ENCODE measurements around the gene ALG13. TPM values are rescaled to one million over a fixed set of nuclear protein-coding genes. Genes with fewer than 3 reads are reported as not detected.

The ALG13 gene
- total RNA-seq, 2 donors from 2014 or later = 21.6 to 25.4 TPM

DNA sequence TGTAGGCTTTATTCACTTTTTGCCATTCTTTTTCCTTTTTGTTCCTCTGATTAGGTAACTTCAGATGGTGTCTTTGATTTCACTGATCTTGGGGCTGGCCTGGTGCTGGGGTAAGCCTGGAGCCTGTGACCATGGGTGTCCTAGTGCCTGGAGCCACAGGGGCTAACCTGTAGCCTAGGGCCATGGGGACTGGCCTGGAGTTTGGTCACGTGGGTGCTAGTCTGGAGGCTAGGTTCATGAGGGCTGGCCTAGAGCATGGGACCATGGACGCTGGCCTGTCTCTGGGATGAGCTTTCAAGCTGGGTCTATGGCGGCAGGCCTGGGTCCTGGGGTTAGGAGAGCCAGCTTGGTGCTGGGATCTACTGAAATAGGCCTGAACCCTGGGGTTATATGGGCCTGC is 32.2 kb upstream of the ALG13 start:
- DNase-seq (ENCODE audit: low spot score) = no peak
- Histone ChIP-seq H3K4me3 (no peak overlapping the region), H3K4me1 (no peaks in the 10 kb centered on the region), H3K9me3 (peaks cover 0 to 8% of the 10 kb centered on the region in 2 donors), H3K27me3 (no peaks in the 10 kb centered on the region), H3K27ac (no peak overlapping the region), H3K36me3 (no peaks in the 10 kb centered on the region)
- TF ChIP-seq, protein P1, sequence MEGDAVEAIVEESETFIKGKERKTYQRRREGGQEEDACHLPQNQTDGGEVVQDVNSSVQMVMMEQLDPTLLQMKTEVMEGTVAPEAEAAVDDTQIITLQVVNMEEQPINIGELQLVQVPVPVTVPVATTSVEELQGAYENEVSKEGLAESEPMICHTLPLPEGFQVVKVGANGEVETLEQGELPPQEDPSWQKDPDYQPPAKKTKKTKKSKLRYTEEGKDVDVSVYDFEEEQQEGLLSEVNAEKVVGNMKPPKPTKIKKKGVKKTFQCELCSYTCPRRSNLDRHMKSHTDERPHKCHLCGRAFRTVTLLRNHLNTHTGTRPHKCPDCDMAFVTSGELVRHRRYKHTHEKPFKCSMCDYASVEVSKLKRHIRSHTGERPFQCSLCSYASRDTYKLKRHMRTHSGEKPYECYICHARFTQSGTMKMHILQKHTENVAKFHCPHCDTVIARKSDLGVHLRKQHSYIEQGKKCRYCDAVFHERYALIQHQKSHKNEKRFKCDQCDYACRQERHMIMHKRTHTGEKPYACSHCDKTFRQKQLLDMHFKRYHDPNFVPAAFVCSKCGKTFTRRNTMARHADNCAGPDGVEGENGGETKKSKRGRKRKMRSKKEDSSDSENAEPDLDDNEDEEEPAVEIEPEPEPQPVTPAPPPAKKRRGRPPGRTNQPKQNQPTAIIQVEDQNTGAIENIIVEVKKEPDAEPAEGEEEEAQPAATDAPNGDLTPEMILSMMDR (IDR thresholded peaks at IDR 0.05) = no peak

DNA sequence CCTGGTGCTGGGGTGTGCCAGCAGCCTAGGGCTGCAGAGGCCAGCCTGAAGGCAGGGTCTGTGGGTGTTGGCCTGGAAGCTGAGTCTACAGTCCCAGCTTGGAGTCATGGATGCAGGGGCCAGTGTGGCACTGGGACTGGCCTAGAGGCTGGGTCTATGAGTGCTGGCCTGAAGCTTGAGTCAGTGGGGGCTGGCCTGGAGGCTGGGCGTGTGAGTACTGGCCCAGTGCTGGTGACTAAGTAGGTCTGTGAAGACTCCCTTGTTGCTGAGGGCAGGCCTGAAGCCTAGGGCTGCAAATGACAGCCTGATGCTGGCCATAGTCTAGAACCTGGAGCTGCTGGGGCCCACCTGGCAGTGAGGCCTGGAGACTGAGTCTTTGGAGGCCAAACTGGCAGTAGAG is 31.3 kb upstream of the ALG13 start:
- Histone ChIP-seq H3K27me3 (no peaks in the 10 kb centered on the region), H3K4me3 (no peak overlapping the region), H3K27ac (no peak overlapping the region), H3K4me1 (no peaks in the 10 kb centered on the region), H3K9me3 (peaks cover 0 to 8% of the 10 kb centered on the region in 2 donors), H3K36me3 (no peaks in the 10 kb centered on the region)
- no peak for DNase-seq (ENCODE audit: low spot score)
- TF ChIP-seq, protein P1 (IDR thresholded peaks at IDR 0.05) = no peak

DNA sequence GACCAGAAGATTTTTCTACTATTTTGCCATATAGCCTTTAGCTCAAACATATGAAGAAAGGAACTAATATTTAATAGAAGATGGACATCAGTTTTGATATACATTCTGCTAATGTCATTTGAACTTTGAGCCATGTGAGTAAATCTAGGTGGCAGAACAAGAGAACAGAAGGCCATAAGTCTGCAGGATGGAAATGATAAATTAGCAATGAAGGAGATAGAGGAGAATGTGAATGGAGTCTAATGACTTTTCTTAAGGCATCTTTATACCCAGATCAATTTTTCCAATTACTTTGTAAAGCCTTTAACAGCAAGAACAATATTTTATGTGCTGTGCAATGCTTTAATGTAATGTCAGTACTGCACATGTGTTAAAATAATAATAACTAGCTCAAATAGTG is 30.1 kb upstream of the ALG13 start:
- no peaks in the 10 kb centered on the region for H3K4me1 ChIP-seq
- H3K9me3 ChIP-seq = peaks cover 0 to 8% of the 10 kb centered on the region in 2 donors
- no peak overlapping the region for H3K27ac ChIP-seq
- DNase-seq (ENCODE audit: low spot score) = no peak
- TF ChIP-seq, protein P1 (IDR thresholded peaks at IDR 0.05) = no peak
- no peaks in the 10 kb centered on the region for H3K36me3 ChIP-seq
- H3K27me3 ChIP-seq = no peaks in the 10 kb centered on the region
- no peak overlapping the region for H3K4me3 ChIP-seq

DNA sequence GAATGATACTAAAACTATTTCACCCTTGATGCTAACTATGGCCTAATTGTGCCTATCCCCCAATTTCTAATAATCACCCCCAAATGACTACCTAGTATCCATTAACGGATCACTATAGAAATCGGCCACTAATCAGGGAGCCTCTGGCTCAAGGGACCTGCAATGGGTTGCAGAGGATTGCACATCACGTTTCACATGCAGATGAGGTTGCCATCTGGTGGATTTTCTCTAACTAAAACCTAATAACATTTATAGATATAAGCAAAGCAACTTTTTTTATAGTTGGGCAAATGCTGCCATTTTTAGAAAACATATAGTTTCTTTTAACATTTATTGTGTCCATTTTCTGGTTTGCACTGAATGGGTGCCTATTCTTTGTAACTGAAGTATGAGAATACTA is 28.3 kb upstream of the ALG13 start:
- Histone ChIP-seq H3K4me1 (no peaks in the 10 kb centered on the region), H3K36me3 (no peaks in the 10 kb centered on the region), H3K4me3 (no peak overlapping the region), H3K9me3 (peaks cover 0 to 3% of the 10 kb centered on the region in 2 donors), H3K27ac (no peak overlapping the region), H3K27me3 (no peaks in the 10 kb centered on the region)
- TF ChIP-seq, protein P1 (IDR thresholded peaks at IDR 0.05) = no peak
- DNase-seq (ENCODE audit: low spot score) = no peak

DNA sequence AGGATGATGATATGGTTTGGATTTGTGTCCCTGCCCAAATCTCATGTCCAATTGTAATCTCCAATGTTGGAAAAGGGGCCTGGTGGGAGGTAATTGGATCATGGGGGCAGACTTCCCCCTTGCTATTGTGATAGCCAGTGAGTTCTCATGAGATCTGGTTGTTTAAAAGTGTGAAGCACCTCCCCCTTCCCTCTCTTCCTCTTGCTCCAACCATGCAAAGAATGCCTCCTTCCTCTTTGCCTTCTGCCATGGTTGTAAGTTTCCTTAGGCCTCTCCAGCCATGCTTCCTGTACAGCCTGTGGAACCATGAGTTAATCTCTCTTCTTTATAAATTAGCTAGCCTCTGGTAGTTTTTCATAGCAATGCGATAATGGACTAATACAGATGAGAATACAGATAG is 19.7 kb upstream of the ALG13 start:
- no peak for DNase-seq (ENCODE audit: low spot score)
- no peak overlapping the region for H3K4me3 ChIP-seq
- no peaks in the 10 kb centered on the region for H3K36me3 ChIP-seq
- no peak overlapping the region for H3K27ac ChIP-seq
- TF ChIP-seq, protein P1 (IDR thresholded peaks at IDR 0.05) = no peak
- no peaks in the 10 kb centered on the region for H3K4me1 ChIP-seq
- H3K9me3 ChIP-seq = no peaks in the 10 kb centered on the region
- H3K27me3 ChIP-seq = no peaks in the 10 kb centered on the region

DNA sequence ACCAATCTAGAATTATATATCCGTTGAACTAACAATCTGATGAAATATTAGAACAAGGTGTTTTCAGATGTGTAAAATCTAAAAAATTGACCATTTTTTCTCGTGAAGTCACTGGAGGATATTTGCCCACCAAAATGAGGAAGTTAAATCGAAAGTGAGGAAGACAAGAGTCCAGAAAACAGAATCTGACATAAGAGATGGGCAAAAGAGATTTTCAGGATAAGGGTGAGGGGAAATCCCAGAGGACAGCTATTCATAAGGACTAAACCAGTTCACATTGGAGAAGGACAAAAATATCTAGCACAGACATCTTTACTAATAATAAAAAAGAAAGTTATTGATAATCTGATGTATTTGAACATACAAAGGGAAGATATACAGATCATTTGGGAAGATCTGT is 18.7 kb upstream of the ALG13 start:
- Histone ChIP-seq H3K4me3 (no peak overlapping the region), H3K27me3 (no peaks in the 10 kb centered on the region), H3K27ac (no peak overlapping the region), H3K36me3 (no peaks in the 10 kb centered on the region), H3K4me1 (no peaks in the 10 kb centered on the region), H3K9me3 (no peaks in the 10 kb centered on the region)
- TF ChIP-seq, protein P1 (IDR thresholded peaks at IDR 0.05) = no peak
- no peak for DNase-seq (ENCODE audit: low spot score)
